HepG2 (cell line): ENCODE measurements around the gene PHKG2. TPM values are rescaled to one million over a fixed set of nuclear protein-coding genes. Genes with fewer than 3 reads are reported as not detected.

Experiments used
- CAMTA2 ChIP-seq: sonication (generic); formaldehyde crosslinking; IDR thresholded peaks from 2 replicates; pipeline ENCODE4 v1.4.0; 2020; ENCODE audit warnings: mild to moderate bottlenecking, missing genetic modification reagents, borderline replicate concordance
- MYC ChIP-seq: sonication (generic); formaldehyde crosslinking; IDR thresholded peaks from 2 replicates; pipeline ENCODE4 v1.9.0; 2021; ENCODE audit warnings: missing genetic modification reagents, borderline replicate concordance
- SIX1 ChIP-seq: sonication (generic); formaldehyde crosslinking; IDR thresholded peaks from 2 replicates; pipeline ENCODE4 v1.4.0; 2020; ENCODE audit warnings: missing genetic modification reagents, borderline replicate concordance
- TAF1 ChIP-seq: sonication (generic); formaldehyde crosslinking; IDR thresholded peaks from 2 replicates; pipeline ENCODE4 v1.4.0; 2020; ENCODE audit warnings: missing genetic modification reagents
- ZC3H4 ChIP-seq: sonication (generic); formaldehyde crosslinking; IDR thresholded peaks from 2 replicates; pipeline ENCODE4 v1.4.0; 2020; ENCODE audit warnings: missing genetic modification reagents, borderline replicate concordance
- ZNF12 ChIP-seq: sonication (generic); formaldehyde crosslinking; IDR thresholded peaks from 2 replicates; pipeline ENCODE4 v1.5.0; 2020; ENCODE audit warnings: missing genetic modification reagents
- ZNF225 ChIP-seq: sonication (generic); formaldehyde crosslinking; IDR thresholded peaks from 2 replicates; pipeline ENCODE4 v1.4.0; 2020; ENCODE audit warnings: mild to moderate bottlenecking, missing genetic modification reagents
- ZNF30 ChIP-seq: sonication (generic); formaldehyde crosslinking; IDR thresholded peaks from 2 replicates; pipeline ENCODE4 v1.5.0; 2020; ENCODE audit warnings: mild to moderate bottlenecking, missing genetic modification reagents
- ZNF333 ChIP-seq: sonication (generic); formaldehyde crosslinking; IDR thresholded peaks from 2 replicates; pipeline ENCODE4 v1.4.0; 2020; ENCODE audit warnings: mild to moderate bottlenecking, missing genetic modification reagents, borderline replicate concordance
- ZNF460 ChIP-seq: sonication (generic); formaldehyde crosslinking; IDR thresholded peaks from 2 replicates; pipeline ENCODE4 v1.5.1; 2020; ENCODE audit warnings: missing genetic modification reagents, mild to moderate bottlenecking, borderline replicate concordance
- ZNF572 ChIP-seq: sonication (generic); formaldehyde crosslinking; IDR thresholded peaks from 2 replicates; pipeline ENCODE4 v1.5.1; 2020; ENCODE audit warnings: mild to moderate bottlenecking, missing genetic modification reagents
- ZNF670 ChIP-seq: sonication (generic); formaldehyde crosslinking; IDR thresholded peaks from 2 replicates; pipeline ENCODE4 v1.8.0; 2022; ENCODE audit warnings: mild to moderate bottlenecking, missing genetic modification reagents, borderline replicate concordance
- ZNF674 ChIP-seq: sonication (generic); formaldehyde crosslinking; IDR thresholded peaks from 2 replicates; pipeline ENCODE4 v1.5.0; 2020; ENCODE audit warnings: low read depth, mild to moderate bottlenecking, missing genetic modification reagents
- ZNF709 ChIP-seq: sonication (generic); formaldehyde crosslinking; IDR thresholded peaks from 2 replicates; pipeline ENCODE4 v1.5.0; 2020; ENCODE audit warnings: mild to moderate bottlenecking, missing genetic modification reagents
- ZNF773 ChIP-seq: sonication (generic); formaldehyde crosslinking; IDR thresholded peaks from 2 replicates; pipeline ENCODE4 v1.4.0; 2020; ENCODE audit warnings: missing genetic modification reagents, borderline replicate concordance
- polyA plus RNA-seq, 8 experiments: library from polyadenylated mRNA; depleted of rRNA in 3 of 8; stranded (reverse) in 7 of 8; unstranded in 1 of 8; fragments of >200 nt; fragmentation: Illumina TruSeq in 4 of 8; extraction: Trizol in 4 of 8; gene quantifications; 2 replicates each; pipeline versions ENCODE4 v1.2.1 to v1.2.3, GENCODE V29; 2011 to 2016; ENCODE audit warnings: low read depth in 4 of 8, missing spikeins in 1 of 8, mixed read lengths in 1 of 8; ENCODE audit not compliant: insufficient read depth in 1 of 8
- total RNA-seq, 5 experiments: library from RNA; depleted of rRNA; stranded (reverse); fragments of >200 nt; fragmentation: Illumina TruSeq; extraction: Trizol; gene quantifications; 2 replicates each; pipeline ENCODE4 v1.2.3, GENCODE V29; 2016; ENCODE audit warnings: low read depth in 1 of 5
- TF ChIP-seq, protein P1 (sequence below), 2 experiments: fragments of 450-650 bp in 1 of 2; sonication (generic) in 1 of 2; formaldehyde crosslinking in 1 of 2; IDR thresholded peaks; 2 replicates each; pipeline versions ENCODE4 v1.6.1 to v1.8.0; 2016 to 2022; ENCODE audit warnings: antibody characterized with exemption in 1 of 2, mild to moderate bottlenecking in 1 of 2, missing genetic modification reagents in 1 of 2
- TF ChIP-seq, protein P2 (sequence below): sonication (generic); formaldehyde crosslinking; IDR thresholded peaks from 2 replicates; pipeline ENCODE4 v1.4.0; 2020; ENCODE audit warnings: missing genetic modification reagents

Gene PHKG2
- total and polyA plus RNA-seq, 2 of the 13 experiments (the other 11 are each of a cell fraction or from before 2014, with no cell fraction given) = 37.4 to 42.1 TPM

DNA sequence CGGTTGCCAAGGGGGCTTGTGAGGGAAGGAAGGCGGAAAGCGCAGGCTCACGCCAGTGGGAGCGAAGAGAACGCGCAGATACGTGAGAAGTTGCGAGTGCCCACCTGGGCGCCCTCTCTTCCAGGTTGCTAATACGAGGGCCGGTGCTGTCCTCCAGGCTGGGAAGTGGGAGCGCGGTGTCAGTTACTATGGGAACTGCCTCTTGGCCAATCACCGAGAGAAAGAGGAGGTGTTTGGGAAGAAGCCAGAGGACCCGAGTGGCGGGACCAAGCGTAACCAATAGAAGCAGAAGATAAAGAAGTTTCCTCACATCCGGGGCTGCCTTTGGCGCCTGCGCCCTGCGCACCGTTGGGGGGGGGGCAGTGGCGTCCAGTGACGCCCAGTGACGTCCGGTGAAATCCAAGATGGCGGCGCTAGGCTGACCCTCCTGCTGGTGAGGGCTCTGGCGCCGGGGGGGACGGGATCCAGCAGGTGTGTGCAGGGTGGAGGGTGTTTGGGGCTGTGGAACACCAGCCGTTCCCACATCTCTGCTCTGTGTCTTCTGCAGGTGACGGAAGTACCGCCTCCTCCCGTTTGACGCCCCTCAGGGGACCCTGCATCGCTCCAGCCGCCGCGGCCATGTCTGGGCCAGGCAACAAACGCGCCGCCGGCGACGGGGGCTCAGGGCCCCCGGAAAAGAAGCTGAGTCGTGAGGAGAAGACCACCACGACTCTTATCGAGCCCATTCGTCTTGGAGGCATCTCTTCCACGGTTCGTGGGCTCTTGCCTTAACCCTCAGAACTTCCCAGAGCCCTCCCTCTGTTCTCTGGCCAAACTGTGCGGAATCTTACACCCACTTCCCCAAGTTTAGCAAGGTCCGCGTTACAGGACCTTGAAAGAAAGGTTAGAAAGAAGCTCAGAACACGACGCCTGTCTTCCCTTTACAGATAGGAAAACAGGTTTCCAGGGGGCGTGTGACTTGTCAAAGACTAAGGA, 14.0 kb downstream of the PHKG2 start, which contains the start of the genes CFAP119 and RNF40 (continued):
- TF ChIP-seq ZNF572 = peak; percentile 3; the same call in 1 of the 2 replicates
- TF ChIP-seq CAMTA2 (CRISPR knock-in tag) = no peak
- TF ChIP-seq MYC (CRISPR knock-in tag) = peak; percentile 75
- peak; percentile 49; the same call in 1 of the 2 replicates for TF ChIP-seq ZNF709
- TF ChIP-seq ZNF225 (CRISPR knock-in tag) = peak; percentile 54; the same call in 1 of the 2 replicates
- TF ChIP-seq SIX1 (CRISPR knock-in tag) = peak; percentile 49; the same call in 1 of the 2 replicates
- TF ChIP-seq, protein P1, sequence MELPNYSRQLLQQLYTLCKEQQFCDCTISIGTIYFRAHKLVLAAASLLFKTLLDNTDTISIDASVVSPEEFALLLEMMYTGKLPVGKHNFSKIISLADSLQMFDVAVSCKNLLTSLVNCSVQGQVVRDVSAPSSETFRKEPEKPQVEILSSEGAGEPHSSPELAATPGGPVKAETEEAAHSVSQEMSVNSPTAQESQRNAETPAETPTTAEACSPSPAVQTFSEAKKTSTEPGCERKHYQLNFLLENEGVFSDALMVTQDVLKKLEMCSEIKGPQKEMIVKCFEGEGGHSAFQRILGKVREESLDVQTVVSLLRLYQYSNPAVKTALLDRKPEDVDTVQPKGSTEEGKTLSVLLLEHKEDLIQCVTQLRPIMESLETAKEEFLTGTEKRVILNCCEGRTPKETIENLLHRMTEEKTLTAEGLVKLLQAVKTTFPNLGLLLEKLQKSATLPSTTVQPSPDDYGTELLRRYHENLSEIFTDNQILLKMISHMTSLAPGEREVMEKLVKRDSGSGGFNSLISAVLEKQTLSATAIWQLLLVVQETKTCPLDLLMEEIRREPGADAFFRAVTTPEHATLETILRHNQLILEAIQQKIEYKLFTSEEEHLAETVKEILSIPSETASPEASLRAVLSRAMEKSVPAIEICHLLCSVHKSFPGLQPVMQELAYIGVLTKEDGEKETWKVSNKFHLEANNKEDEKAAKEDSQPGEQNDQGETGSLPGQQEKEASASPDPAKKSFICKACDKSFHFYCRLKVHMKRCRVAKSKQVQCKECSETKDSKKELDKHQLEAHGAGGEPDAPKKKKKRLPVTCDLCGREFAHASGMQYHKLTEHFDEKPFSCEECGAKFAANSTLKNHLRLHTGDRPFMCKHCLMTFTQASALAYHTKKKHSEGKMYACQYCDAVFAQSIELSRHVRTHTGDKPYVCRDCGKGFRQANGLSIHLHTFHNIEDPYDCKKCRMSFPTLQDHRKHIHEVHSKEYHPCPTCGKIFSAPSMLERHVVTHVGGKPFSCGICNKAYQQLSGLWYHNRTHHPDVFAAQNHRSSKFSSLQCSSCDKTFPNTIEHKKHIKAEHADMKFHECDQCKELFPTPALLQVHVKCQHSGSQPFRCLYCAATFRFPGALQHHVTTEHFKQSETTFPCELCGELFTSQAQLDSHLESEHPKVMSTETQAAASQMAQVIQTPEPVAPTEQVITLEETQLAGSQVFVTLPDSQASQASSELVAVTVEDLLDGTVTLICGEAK (IDR thresholded peaks at IDR 0.05) = no peak
- TF ChIP-seq, protein P1 (CRISPR knock-in tag; IDR thresholded peaks at IDR 0.05) = peak; percentile 62
- no peak; the same call in 1 of the 2 replicates for TF ChIP-seq ZNF670 (CRISPR knock-in tag)
- peak; percentile 45; the same call in 1 of the 2 replicates for TF ChIP-seq ZNF773 (CRISPR knock-in tag)
- TF ChIP-seq, protein P2, sequence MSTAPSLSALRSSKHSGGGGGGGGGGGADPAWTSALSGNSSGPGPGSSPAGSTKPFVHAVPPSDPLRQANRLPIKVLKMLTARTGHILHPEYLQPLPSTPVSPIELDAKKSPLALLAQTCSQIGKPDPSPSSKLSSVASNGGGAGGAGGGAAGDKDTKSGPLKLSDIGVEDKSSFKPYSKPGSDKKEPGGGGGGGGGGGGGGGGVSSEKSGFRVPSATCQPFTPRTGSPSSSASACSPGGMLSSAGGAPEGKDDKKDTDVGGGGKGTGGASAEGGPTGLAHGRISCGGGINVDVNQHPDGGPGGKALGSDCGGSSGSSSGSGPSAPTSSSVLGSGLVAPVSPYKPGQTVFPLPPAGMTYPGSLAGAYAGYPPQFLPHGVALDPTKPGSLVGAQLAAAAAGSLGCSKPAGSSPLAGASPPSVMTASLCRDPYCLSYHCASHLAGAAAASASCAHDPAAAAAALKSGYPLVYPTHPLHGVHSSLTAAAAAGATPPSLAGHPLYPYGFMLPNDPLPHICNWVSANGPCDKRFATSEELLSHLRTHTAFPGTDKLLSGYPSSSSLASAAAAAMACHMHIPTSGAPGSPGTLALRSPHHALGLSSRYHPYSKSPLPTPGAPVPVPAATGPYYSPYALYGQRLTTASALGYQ (CRISPR knock-in tag) = no peak
- no peak; the same call in 1 of the 2 replicates for TF ChIP-seq ZNF12 (CRISPR knock-in tag)
- peak; percentile 97 for TF ChIP-seq TAF1
- 0 out of 2 replicates have a peak, but pooled peaks have one; percentile 50 for TF ChIP-seq ZNF333 (CRISPR knock-in tag)
- TF ChIP-seq ZNF674 = 0 out of 2 replicates have a peak, but pooled peaks have one; percentile 19
- TF ChIP-seq ZNF30 = peak; percentile 52; the same call in 1 of the 2 replicates
- no peak for TF ChIP-seq ZC3H4 (CRISPR knock-in tag)
- TF ChIP-seq ZNF460 = no peak
